OCI-LY7 (cell line): ENCODE results near the gene STEEP1. TPM values are rescaled to one million over a fixed set of nuclear protein-coding genes. Genes with fewer than 3 reads are reported as not detected.
"Not testable (repeated sequence)": the region's sequence is repeated elsewhere in the genome, so short reads cannot be mapped to it uniquely, and the experiment has no call there.

ENCODE experiments used
- BruUV-seq: library from RNA; stranded (reverse); fragments of 400-500 nt; replicated peaks from 2 replicates; lab custom pipeline; 2021; lab: Mats Ljungman, UMichigan
- CTCF ChIA-PET: fragments of 300-600 bp; sonication (Branson Sonifier 250); formaldehyde crosslinking; loops from one replicate; lab custom pipeline; 2022; ENCODE audit warnings: antibody characterized with exemption; ENCODE audit not compliant: unreplicated experiment; lab: Charles Lee
- POLR2A ChIA-PET: fragments of 300-600 bp; sonication (Branson Sonifier 250); formaldehyde crosslinking; loops from one replicate; lab custom pipeline; 2022; ENCODE audit warnings: antibody characterized with exemption; lab: Charles Lee
- DNase-seq: peaks from one replicate; pipeline ENCODE4 v3.0.0-alpha.2; 2015; ENCODE audit warnings: low spot score
- H2AFZ ChIP-seq: fragments of 200-600 bp; sonication (generic), shearing (Covaris generic); 2 replicates; pipeline ENCODE4 v1.6.1; 2014; ENCODE audit warnings: mild to moderate bottlenecking, antibody characterized with exemption, low read length, moderate library complexity
- H3K27ac ChIP-seq: fragments of 200-600 bp; sonication (generic); 2 replicates; pipeline ENCODE4 v1.5.1; 2014; ENCODE audit warnings: mixed run types, low read depth, mild to moderate bottlenecking, moderate library complexity, low read length, inconsistent platforms; ENCODE audit not compliant: poor library complexity, severe bottlenecking
- H3K36me3 ChIP-seq: fragments of 200-600 bp; sonication (generic); 2 replicates; pipeline ENCODE4 v1.6.1; 2014; ENCODE audit warnings: mild to moderate bottlenecking, antibody characterized with exemption, low read length, moderate library complexity, mixed read lengths; ENCODE audit not compliant: insufficient read depth
- H3K4me1 ChIP-seq: fragments of 200-600 bp; sonication (generic); 2 replicates; pipeline ENCODE4 v1.5.1; 2014; ENCODE audit warnings: mild to moderate bottlenecking, low read length; ENCODE audit not compliant: insufficient read depth, poor library complexity, severe bottlenecking
- H3K4me2 ChIP-seq: fragments of 200-600 bp; sonication (generic); 2 replicates; pipeline ENCODE4 v1.6.1; 2014; ENCODE audit warnings: mild to moderate bottlenecking, low read length
- H3K4me3 ChIP-seq: fragments of 200-600 bp; sonication (generic); 2 replicates; pipeline ENCODE4 v1.5.1; 2014; ENCODE audit warnings: mild to moderate bottlenecking, low read depth, low read length; ENCODE audit not compliant: poor library complexity, severe bottlenecking
- H3K79me2 ChIP-seq: fragments of 200-600 bp; sonication (generic); 2 replicates; pipeline ENCODE4 v1.6.1; 2016; ENCODE audit warnings: low read depth, mild to moderate bottlenecking, low read length, moderate library complexity, mixed read lengths; ENCODE audit not compliant: insufficient read depth
- H3K9me2 ChIP-seq: fragments of 200-600 bp; sonication (generic); 2 replicates; pipeline ENCODE4 v1.6.1; 2016; ENCODE audit warnings: mild to moderate bottlenecking, low read length, mixed read lengths; ENCODE audit not compliant: insufficient read depth
- H3K9me3 ChIP-seq: fragments of 200-600 bp; sonication (generic); 2 replicates; pipeline ENCODE4 v1.6.1; 2014; ENCODE audit warnings: mild to moderate bottlenecking, mixed run types, low read length, mixed read lengths
- H4K20me1 ChIP-seq: fragments of 200-600 bp; sonication (generic); 2 replicates; pipeline ENCODE4 v1.6.1; 2014; ENCODE audit warnings: mild to moderate bottlenecking, antibody characterized with exemption, low read length, moderate library complexity, mixed read lengths; ENCODE audit not compliant: insufficient read depth
- CTCF ChIP-seq: fragments of 200-600 bp; sonication (generic); conservative IDR thresholded peaks from 2 replicates; pipeline ENCODE4 v1.5.1; 2014; ENCODE audit warnings: mild to moderate bottlenecking, antibody characterized with exemption, low read length, moderate library complexity, mixed read lengths
- EZH2phosphoT487 ChIP-seq: fragments of 200-600 bp; sonication (generic); IDR thresholded peaks from 2 replicates; pipeline ENCODE4 v1.6.1; 2018; ENCODE audit warnings: low read depth, borderline replicate concordance, mild to moderate bottlenecking, mixed run types, antibody characterized with exemption, low read length, moderate library complexity, mixed read lengths
- intact Hi-C: fragments of 100-400 bp; cut with micrococcal nuclease; formaldehyde crosslinking; loops from one replicate; pipeline ENCODE4 v1.10.0; 2022; ENCODE audit not compliant: unreplicated experiment
- total RNA-seq, 2 experiments: library from RNA; depleted of rRNA in 1 of 2; stranded (reverse); fragments of >200 nt in 1 of 2; shearing (Covaris generic) in 1 of 2; gene quantifications; 2 replicates each; pipeline ENCODE4 v1.2.3, GENCODE V29; 2014 to 2022

Gene STEEP1
- total RNA-seq, 2 experiments from 2014 or later, result 28.1 to 37.2 TPM

GRCh38 chrX:119495734-119496726 lies 69.2 kb downstream of the STEEP1 start:
- BruUV-seq, result no TSS peak
- TF ChIP-seq EZH2phosphoT487 (no peak), CTCF (no peak)
- H3K79me2 ChIP-seq, result no peaks in the 10 kb centered on the region
- H3K9me2 ChIP-seq, result no peaks in the 10 kb centered on the region
- no peaks in the 10 kb centered on the region for H3K9me3 ChIP-seq
- peak overlapping the region; percentile 25; the same call in 1 of the 2 replicates for H2AFZ ChIP-seq
- H3K4me1 ChIP-seq, result peaks cover 9% of the 10 kb centered on the region
- ChIA-PET POLR2A (interaction anchor here (0.5 to 0.9 kb wide), 3 partner anchors 12 to 1000 kb away, joined by 3 to 4 read pairs (median 4); no protein-coding TSS in a partner anchor), CTCF (no interaction called here)
- DNase-seq, result peak; percentile 39
- H3K4me3 ChIP-seq, result no peak overlapping the region
- H4K20me1 ChIP-seq, result no peaks in the 10 kb centered on the region
- no peak overlapping the region for H3K27ac ChIP-seq
- no peaks in the 10 kb centered on the region for H3K36me3 ChIP-seq
- intact Hi-C loops, result no loop called here
- H3K4me2 ChIP-seq, result peak overlapping the region; percentile 26; the same call in 1 of the 2 replicates

GRCh38 chrX:119493851-119494495 lies 71.2 kb downstream of the STEEP1 start:
- H3K79me2 ChIP-seq, H4K20me1 ChIP-seq, BruUV-seq, intact Hi-C loops, CTCF ChIA-PET, H3K36me3 ChIP-seq, H2AFZ ChIP-seq, H3K27ac ChIP-seq, H3K9me3 ChIP-seq, H3K4me1 ChIP-seq, DNase-seq, H3K4me3 ChIP-seq, H3K9me2 ChIP-seq, H3K4me2 ChIP-seq: not testable (repeated sequence)
- POLR2A ChIA-PET, result interaction anchor here (0.7 to 0.9 kb wide), 3 partner anchors 10 to 1359 kb away, joined by 3 to 5 read pairs (median 4); partner anchors contain the start of gene SLC25A5

- no peak for TF ChIP-seq EZH2phosphoT487
- TF ChIP-seq CTCF, result no peak
- Histone ChIP-seq H4K20me1 (no peaks in the 10 kb centered on the region), H3K9me3 (no peaks in the 10 kb centered on the region), H3K79me2 (no peaks in the 10 kb centered on the region), H3K9me2 (no peaks in the 10 kb centered on the region), H3K36me3 (no peaks in the 10 kb centered on the region), H3K27ac (no peak overlapping the region), H3K4me1 (peaks cover 9% of the 10 kb centered on the region), H3K4me3 (no peak overlapping the region), H2AFZ (no peak overlapping the region), H3K4me2 (no peak overlapping the region)
- no peak for DNase-seq
- BruUV-seq, result no TSS peak
- POLR2A ChIA-PET, result no interaction called here
- CTCF ChIA-PET, result no interaction called here
- intact Hi-C loops, result no loop called here
These were observed 72.7 kb downstream of the STEEP1 start for GRCh38 chrX:119492463-119492862.
